Uterus (tissue), 4 donors: ENCODE results near the gene LIF. TPM values are rescaled to one million over a fixed set of nuclear protein-coding genes. Genes with fewer than 3 reads are reported as not detected.

Source experiments
- DNase-seq, 2 donors: peaks; one replicate each; pipeline ENCODE4 v3.0.0-alpha.2; 2019 to 2020
- H3K27ac ChIP-seq, 2 donors: fragments of 200-600 bp; sonication (generic); 1 replicate in 1 of 2; 2 replicates in 1 of 2; pipeline ENCODE4 v1.5.1; 2016 to 2018
- H3K27me3 ChIP-seq, 2 donors: fragments of 200-600 bp; sonication (generic); one replicate each; pipeline ENCODE4 v1.5.1; 2018 to 2019; ENCODE audit warnings: control low read depth in 1 of 2
- H3K36me3 ChIP-seq, 2 donors: fragments of 200-600 bp; sonication (generic); one replicate each; pipeline ENCODE4 v1.5.1; 2019; ENCODE audit warnings: control low read depth in 1 of 2
- H3K4me1 ChIP-seq, 2 donors: fragments of 200-600 bp; sonication (generic); one replicate each; pipeline ENCODE4 v1.5.1; 2018 to 2019; ENCODE audit warnings: control low read depth in 1 of 2
- H3K4me3 ChIP-seq, 2 donors: fragments of 200-600 bp; sonication (generic); 1 replicate in 1 of 2; 2 replicates in 1 of 2; pipeline ENCODE4 v1.5.1; 2018 to 2019; ENCODE audit warnings: mild to moderate bottlenecking in 1 of 2
- H3K9me3 ChIP-seq, 2 donors: fragments of 200-600 bp; sonication (generic); one replicate each; pipeline ENCODE4 v1.5.1; 2019; ENCODE audit warnings: control low read depth in 1 of 2
- POLR2A ChIP-seq, 2 donors: fragments of 450-650 bp; IDR thresholded peaks; one replicate each; pipeline ENCODE4 v1.6.1; 2016; ENCODE audit warnings: antibody characterized with exemption in 2 of 2, mild to moderate bottlenecking in 1 of 2, moderate library complexity in 1 of 2
- intact Hi-C: fragments of 100-400 bp; cut with DNase I; formaldehyde crosslinking; loops from one replicate; pipeline ENCODE4 v1.15.1; 2023; ENCODE audit warnings: low total_unique reads
- total RNA-seq, 4 donors: library from RNA; depleted of rRNA in 3 of 4; stranded (reverse); fragments of >200 nt in 3 of 4; gene quantifications; one replicate each; pipeline versions ENCODE4 v1.1.0 to v1.2.4, GENCODE V29; 2014 to 2023
- TF ChIP-seq, protein P1 (sequence below), 4 experiments: fragments of 200-600 bp in 2 of 4; fragments of 450-650 bp in 2 of 4; sonication (generic) in 2 of 4; IDR thresholded peaks; one replicate each; pipeline ENCODE4 v1.5.1; 2016 to 2019; ENCODE audit warnings: antibody characterized with exemption in 4 of 4, mild to moderate bottlenecking in 2 of 4, moderate library complexity in 1 of 4
- donor health status: DM: yes; HTN: yes; CAD: no.

The LIF gene
- total RNA-seq, 4 donors from 2014 or later = under 0.01 to 3.0 (median 1.5) TPM; not detected in 1

DNA sequence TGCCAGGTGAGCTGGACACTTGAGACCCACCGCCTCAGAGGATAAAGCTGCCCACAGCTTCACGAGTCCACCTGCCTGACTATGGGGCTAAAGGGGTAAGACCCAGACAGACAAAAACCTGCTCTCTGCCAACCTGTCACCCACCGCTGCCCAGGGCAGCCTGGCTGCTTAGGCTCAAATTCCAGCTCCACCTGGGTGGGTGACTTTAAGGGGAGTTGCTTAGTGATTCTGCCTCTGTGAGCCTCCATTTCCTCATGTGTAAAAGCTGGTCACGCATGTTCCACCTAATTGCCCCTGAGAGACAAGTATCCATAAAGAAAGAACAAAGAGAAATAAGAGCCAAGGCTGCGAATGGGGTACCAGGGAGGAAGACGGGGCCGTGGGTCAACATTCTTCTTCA is 46.5 kb upstream of the LIF start:
- H3K4me3 ChIP-seq = no peak overlapping the region
- DNase-seq = no peak
- H3K27me3 ChIP-seq = no peaks in the 10 kb centered on the region
- TF ChIP-seq, protein P1, sequence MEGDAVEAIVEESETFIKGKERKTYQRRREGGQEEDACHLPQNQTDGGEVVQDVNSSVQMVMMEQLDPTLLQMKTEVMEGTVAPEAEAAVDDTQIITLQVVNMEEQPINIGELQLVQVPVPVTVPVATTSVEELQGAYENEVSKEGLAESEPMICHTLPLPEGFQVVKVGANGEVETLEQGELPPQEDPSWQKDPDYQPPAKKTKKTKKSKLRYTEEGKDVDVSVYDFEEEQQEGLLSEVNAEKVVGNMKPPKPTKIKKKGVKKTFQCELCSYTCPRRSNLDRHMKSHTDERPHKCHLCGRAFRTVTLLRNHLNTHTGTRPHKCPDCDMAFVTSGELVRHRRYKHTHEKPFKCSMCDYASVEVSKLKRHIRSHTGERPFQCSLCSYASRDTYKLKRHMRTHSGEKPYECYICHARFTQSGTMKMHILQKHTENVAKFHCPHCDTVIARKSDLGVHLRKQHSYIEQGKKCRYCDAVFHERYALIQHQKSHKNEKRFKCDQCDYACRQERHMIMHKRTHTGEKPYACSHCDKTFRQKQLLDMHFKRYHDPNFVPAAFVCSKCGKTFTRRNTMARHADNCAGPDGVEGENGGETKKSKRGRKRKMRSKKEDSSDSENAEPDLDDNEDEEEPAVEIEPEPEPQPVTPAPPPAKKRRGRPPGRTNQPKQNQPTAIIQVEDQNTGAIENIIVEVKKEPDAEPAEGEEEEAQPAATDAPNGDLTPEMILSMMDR (IDR thresholded peaks at IDR 0.05) = no peak
- no peak for TF ChIP-seq POLR2A (IDR thresholded peaks at IDR 0.05)
- H3K27ac ChIP-seq = no peak overlapping the region
- peaks cover 13 to 15% of the 10 kb centered on the region in 2 donors for H3K4me1 ChIP-seq
- no peaks in the 10 kb centered on the region for H3K36me3 ChIP-seq
- no peaks in the 10 kb centered on the region for H3K9me3 ChIP-seq
- intact Hi-C loops = no loop called here

GRCh38 chr22:30292069-30292970 is 45.8 kb upstream of the LIF start:
- TF ChIP-seq POLR2A (IDR thresholded peaks at IDR 0.05) = no peak
- TF ChIP-seq, protein P1 (IDR thresholded peaks at IDR 0.05) = no peak
- Histone ChIP-seq H3K9me3 (no peaks in the 10 kb centered on the region), H3K27ac (peak overlapping the region; percentile 79 to 91), H3K27me3 (no peaks in the 10 kb centered on the region), H3K4me3 (no peak overlapping the region), H3K36me3 (no peaks in the 10 kb centered on the region), H3K4me1 (peaks cover 13 to 20% of the 10 kb centered on the region in 2 donors)
- DNase-seq = no peak
- intact Hi-C loops = no loop called here

DNA sequence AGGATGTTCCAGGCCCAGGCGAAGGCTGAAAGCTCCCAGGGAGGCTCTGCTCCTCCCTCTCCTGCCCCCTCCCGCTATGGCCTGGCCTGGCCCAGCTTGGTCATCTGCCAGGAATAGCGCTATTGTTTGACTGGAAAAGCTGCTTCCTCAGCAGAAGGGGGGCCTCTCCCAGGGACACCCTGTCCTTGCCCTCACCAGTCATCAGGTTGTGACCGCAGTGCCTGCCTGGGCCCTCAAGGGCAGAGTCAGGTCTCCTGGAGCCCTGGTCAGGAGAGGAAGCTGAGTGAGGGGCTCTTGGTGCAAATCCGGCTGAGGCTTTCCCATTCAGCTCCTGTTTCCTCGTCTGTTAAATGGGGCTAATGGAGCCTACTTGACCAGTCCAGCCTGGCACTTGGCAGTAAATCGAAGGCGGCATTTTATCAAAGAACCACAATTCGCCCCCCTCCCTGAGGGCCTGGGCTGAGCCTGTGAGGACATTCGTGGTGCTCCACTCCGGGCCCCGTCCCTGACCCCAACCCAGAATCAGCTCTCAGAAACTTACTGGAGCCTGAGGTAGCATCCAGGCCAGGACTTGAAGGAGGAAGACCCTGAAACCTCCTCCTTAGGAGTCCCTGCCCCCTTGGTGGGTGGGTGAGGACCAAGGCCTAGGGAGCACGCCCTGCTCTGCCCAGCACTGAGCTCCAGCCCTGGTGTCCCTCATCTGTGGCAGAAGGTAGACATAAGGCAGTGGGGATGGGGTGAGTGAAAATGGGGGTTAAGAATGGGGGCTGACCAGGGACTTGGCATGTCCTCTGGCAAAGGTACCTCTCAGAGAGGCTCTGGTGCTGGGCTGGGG is 44.7 kb upstream of the LIF start:
- H3K27me3 ChIP-seq = no peaks in the 10 kb centered on the region
- TF ChIP-seq POLR2A (IDR thresholded peaks at IDR 0.05) = peak; percentile 16 to 61
- TF ChIP-seq, protein P1 (IDR thresholded peaks at IDR 0.05) = no peak
- no peak overlapping the region for H3K4me3 ChIP-seq
- intact Hi-C loops = no loop called here
- peaks cover 13 to 23% of the 10 kb centered on the region in 2 donors for H3K4me1 ChIP-seq
- peak overlapping the region; percentile 79 to 91 for H3K27ac ChIP-seq
- H3K9me3 ChIP-seq = no peaks in the 10 kb centered on the region
- H3K36me3 ChIP-seq = no peaks in the 10 kb centered on the region
- peak; percentile 75 to 90 for DNase-seq

- Histone ChIP-seq H3K27ac (peak overlapping the region; percentile 79 to 91), H3K9me3 (no peaks in the 10 kb centered on the region), H3K4me3 (peak overlapping the region in 1 of 2 donors; percentile 64), H3K4me1 (peaks cover 13 to 23% of the 10 kb centered on the region in 2 donors), H3K36me3 (no peaks in the 10 kb centered on the region), H3K27me3 (no peaks in the 10 kb centered on the region)
- DNase-seq = peak in 1 of 2 donors; percentile 54
- TF ChIP-seq, protein P1 (IDR thresholded peaks at IDR 0.05) = no peak
- no peak for TF ChIP-seq POLR2A (IDR thresholded peaks at IDR 0.05)
- intact Hi-C loops = no loop called here
Measured at GRCh38 chr22:30290342-30291057, 43.9 kb upstream of the LIF start.
